Heart left ventricle (tissue), 13 donors: ENCODE results near the gene ITGB8.

ENCODE experiments used
- CTCF ChIP-seq, 12 donors: fragments of 200-600 bp; sonication (generic) in 4 of 12; IDR thresholded peaks; one replicate each; pipeline versions ENCODE4 v1.5.0 to v1.8.0; 2018 to 2022; ENCODE audit warnings: antibody characterized with exemption in 12 of 12, mild to moderate bottlenecking in 5 of 12
- POLR2A ChIP-seq, 2 donors: fragments of 450-650 bp; IDR thresholded peaks; one replicate each; pipeline ENCODE4 v1.6.1; 2017; ENCODE audit warnings: antibody characterized with exemption in 2 of 2, mild to moderate bottlenecking in 2 of 2, moderate library complexity in 2 of 2
- donor health status: ischemic (EF 13 %, LVEDD 7.1; RV severe dilation, severe dysfunction).
- donor health status: DM: no; HTN: yes; CAD: no.
- donor health status: DM: no; HTN: no; CAD: no.
- donor health status: ischemic (EF 25% LVEDD 6.9; RV normal size, moderate dysfunction).
- donor health status: ischemic (EF 25% LVEDD 5.7; RV mildly dilated, moderate dysfunction).
- donor health status: ischemic (EF 35%, LVEDD 5.7; RV mildly dilated, moderate dysfunction).
- donor health status: nonischemic (EF 11% LVEDD 7.7; RV severe dilation, severe dysfunction).
- donor health status: DM: yes; HTN: yes; CAD: no.
- donor health status: PGD.
- donor health status: ischemic (EF 29% LVEDD 5.4; RV normal size, mild dysfunction).
- donor health status: nonischemic (EF 23%, LVEDD 6.1; RV moderate dilation, normal function).

GRCh38 chr7:20302891-20303290 lies 27.8 kb upstream of the ITGB8 start:
- TF ChIP-seq CTCF (IDR thresholded peaks at IDR 0.05) (no peak), POLR2A (IDR thresholded peaks at IDR 0.05) (no peak)
